OCI-LY1 (cell line): ENCODE measurements around the gene SLC24A4.

Source experiments
- H2AFZ ChIP-seq: fragments of 200-600 bp; sonication (generic), shearing (Covaris generic); 2 replicates; pipeline ENCODE4 v1.6.0; 2014; ENCODE audit warnings: antibody characterized with exemption, mild to moderate bottlenecking, low read length
- H3F3A ChIP-seq: fragments of 200-600 bp; sonication (generic), shearing (Covaris generic); 2 replicates; pipeline ENCODE4 v1.6.0; 2014; ENCODE audit warnings: mild to moderate bottlenecking, antibody characterized with exemption, low read length, moderate library complexity; ENCODE audit not compliant: insufficient read depth
- H3K27ac ChIP-seq: fragments of 200-600 bp; sonication (generic); 2 replicates; pipeline ENCODE4 v1.5.1; 2014; ENCODE audit warnings: low read length, mixed run types, mild to moderate bottlenecking, low read depth; ENCODE audit not compliant: poor library complexity, severe bottlenecking
- H3K27me3 ChIP-seq: fragments of 200-600 bp; sonication (generic); 2 replicates; pipeline ENCODE4 v1.6.0; 2014; ENCODE audit warnings: antibody characterized with exemption, mild to moderate bottlenecking, low read length, moderate library complexity; ENCODE audit not compliant: insufficient read depth
- H3K36me3 ChIP-seq: fragments of 200-600 bp; sonication (generic); 2 replicates; pipeline ENCODE4 v1.6.1; 2014; ENCODE audit warnings: mild to moderate bottlenecking, antibody characterized with exemption, low read length, moderate library complexity, mixed read lengths; ENCODE audit not compliant: insufficient read depth
- H3K4me1 ChIP-seq: fragments of 200-600 bp; sonication (generic); 2 replicates; pipeline ENCODE4 v1.5.1; 2014; ENCODE audit warnings: mild to moderate bottlenecking, low read length, moderate library complexity; ENCODE audit not compliant: insufficient read depth, severe bottlenecking
- H3K4me2 ChIP-seq: fragments of 200-600 bp; sonication (generic), shearing (Covaris generic); 2 replicates; pipeline ENCODE4 v1.6.1; 2014; ENCODE audit warnings: low read length
- H3K4me3 ChIP-seq: fragments of 200-600 bp; sonication (generic); 2 replicates; pipeline ENCODE4 v1.5.1; 2014; ENCODE audit warnings: low read length, low read depth, mild to moderate bottlenecking, mixed read lengths; ENCODE audit not compliant: poor library complexity, severe bottlenecking
- H3K79me2 ChIP-seq: fragments of 200-600 bp; shearing (Covaris generic); 2 replicates; pipeline ENCODE4 v1.6.1; 2016; ENCODE audit warnings: mixed run types, low read length, mixed read lengths; ENCODE audit not compliant: insufficient read depth
- H3K9ac ChIP-seq: fragments of 200-600 bp; sonication (generic), shearing (Covaris generic); 2 replicates; pipeline ENCODE4 v1.6.1; 2014; ENCODE audit warnings: mild to moderate bottlenecking, low read length, mixed read lengths
- H3K9me2 ChIP-seq: fragments of 200-600 bp; sonication (generic), shearing (Covaris generic); 2 replicates; pipeline ENCODE4 v1.6.1; 2014; ENCODE audit warnings: low read depth, mild to moderate bottlenecking, low read length, mixed read lengths
- H3K9me3 ChIP-seq: fragments of 200-600 bp; shearing (Covaris generic); 2 replicates; pipeline ENCODE4 v1.6.1; 2014; ENCODE audit warnings: low read length, mixed read lengths
- H4K20me1 ChIP-seq: fragments of 200-600 bp; sonication (generic), shearing (Covaris generic); 2 replicates; pipeline ENCODE4 v1.6.0; 2016; ENCODE audit warnings: mild to moderate bottlenecking, low read length; ENCODE audit not compliant: insufficient read depth
- CTCF ChIP-seq: fragments of 200-600 bp; sonication (generic), shearing (Covaris generic); IDR thresholded peaks from 2 replicates; pipeline ENCODE4 v1.5.1; 2017; ENCODE audit warnings: mild to moderate bottlenecking, antibody characterized with exemption, low read length, moderate library complexity, mixed read lengths
- EZH2 ChIP-seq: fragments of 200-600 bp; sonication (generic), shearing (Covaris generic); IDR thresholded peaks from 2 replicates; pipeline ENCODE4 v1.8.0; 2017; ENCODE audit warnings: borderline replicate concordance, mixed run types, mild to moderate bottlenecking, antibody characterized with exemption, low read length, moderate library complexity, mixed read lengths

SLC24A4 gene

GRCh38 chr14:92460541-92460915 lies 137.6 kb downstream of the SLC24A4 start:
- H3K9me3 ChIP-seq, result no peaks in the 10 kb centered on the region
- no peak overlapping the region for H3K4me3 ChIP-seq
- no peaks in the 10 kb centered on the region for H3K36me3 ChIP-seq
- no peaks in the 10 kb centered on the region for H3K9me2 ChIP-seq
- no peaks in the 10 kb centered on the region for H3K27me3 ChIP-seq
- H3K27ac ChIP-seq, result no peak overlapping the region
- H4K20me1 ChIP-seq, result no peaks in the 10 kb centered on the region
- H3K4me2 ChIP-seq, result no peak overlapping the region
- no peak overlapping the region for H3K9ac ChIP-seq
- H3K4me1 ChIP-seq, result no peaks in the 10 kb centered on the region
- H3F3A ChIP-seq, result no peaks in the 10 kb centered on the region
- H2AFZ ChIP-seq, result no peak overlapping the region
- H3K79me2 ChIP-seq, result no peaks in the 10 kb centered on the region
- no peak for TF ChIP-seq EZH2

GRCh38 chr14:92460916-92461579 lies 138.1 kb downstream of the SLC24A4 start:
- Histone ChIP-seq H4K20me1 (no peaks in the 10 kb centered on the region), H3K27me3 (no peaks in the 10 kb centered on the region), H2AFZ (no peak overlapping the region), H3K4me1 (no peaks in the 10 kb centered on the region), H3F3A (no peaks in the 10 kb centered on the region), H3K9ac (no peak overlapping the region), H3K4me2 (no peak overlapping the region), H3K4me3 (no peak overlapping the region), H3K27ac (no peak overlapping the region), H3K79me2 (no peaks in the 10 kb centered on the region), H3K9me2 (no peaks in the 10 kb centered on the region), H3K36me3 (no peaks in the 10 kb centered on the region), H3K9me3 (no peaks in the 10 kb centered on the region)
- no peak for TF ChIP-seq CTCF
- TF ChIP-seq EZH2, result no peak

- Histone ChIP-seq H3K36me3 (no peaks in the 10 kb centered on the region), H3K9ac (no peak overlapping the region), H4K20me1 (no peaks in the 10 kb centered on the region), H3K4me1 (no peaks in the 10 kb centered on the region), H3K4me3 (no peak overlapping the region), H3K9me2 (no peaks in the 10 kb centered on the region), H3K27me3 (no peaks in the 10 kb centered on the region), H3K4me2 (no peak overlapping the region), H2AFZ (no peak overlapping the region), H3F3A (no peaks in the 10 kb centered on the region), H3K27ac (no peak overlapping the region), H3K9me3 (no peaks in the 10 kb centered on the region), H3K79me2 (no peaks in the 10 kb centered on the region)
- TF ChIP-seq EZH2 (no peak), CTCF (no peak)
These were observed 138.9 kb downstream of the SLC24A4 start for GRCh38 chr14:92461891-92462290.

DNA sequence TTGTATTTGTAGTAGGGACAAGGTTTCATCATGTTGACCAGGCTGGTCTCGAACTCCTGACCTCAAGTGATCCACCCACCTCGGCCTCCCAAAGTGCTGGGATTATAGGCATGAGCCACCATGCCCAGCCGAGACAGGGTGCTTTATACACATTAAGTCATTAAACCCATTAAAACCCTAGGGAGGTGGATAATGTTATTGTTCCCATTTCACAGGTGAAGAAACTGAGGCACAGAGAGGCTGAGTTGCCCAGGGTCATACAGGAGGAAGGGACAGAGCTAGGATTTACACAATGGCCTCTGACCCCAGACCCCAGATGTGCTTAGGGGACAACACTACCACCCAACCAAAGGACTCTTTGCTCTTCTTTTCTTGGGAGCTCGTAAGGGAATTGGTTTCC lies 139.6 kb downstream of the SLC24A4 start:
- no peaks in the 10 kb centered on the region for H3K4me1 ChIP-seq
- no peak overlapping the region for H3K4me2 ChIP-seq
- TF ChIP-seq CTCF, result no peak
- TF ChIP-seq EZH2, result no peak
- no peaks in the 10 kb centered on the region for H3K79me2 ChIP-seq
- H3F3A ChIP-seq, result no peaks in the 10 kb centered on the region
- H3K36me3 ChIP-seq, result no peaks in the 10 kb centered on the region
- H3K9me2 ChIP-seq, result no peaks in the 10 kb centered on the region
- no peak overlapping the region for H3K9ac ChIP-seq
- no peak overlapping the region for H3K4me3 ChIP-seq
- H3K27me3 ChIP-seq, result no peaks in the 10 kb centered on the region
- no peaks in the 10 kb centered on the region for H4K20me1 ChIP-seq
- H3K9me3 ChIP-seq, result no peaks in the 10 kb centered on the region
- no peak overlapping the region for H2AFZ ChIP-seq
- H3K27ac ChIP-seq, result no peak overlapping the region
